GM12878 (cell line): Measurements from ENCODE around the gene RPL27A. TPM values are rescaled to one million over a fixed set of nuclear protein-coding genes. Genes with fewer than 3 reads are reported as not detected.
"Not testable (repeated sequence)": the region's sequence is repeated elsewhere in the genome, so short reads cannot be mapped to it uniquely, and the experiment has no call there.

Experiments
- ATAC-seq: fragments of 200-7000 bp; cut with Tn5 transposase; 3 replicates; pipeline ENCODE4 v1.9.1; 2020; ENCODE audit warnings: mild to moderate bottlenecking, moderate library complexity
- BruUV-seq: library from RNA; stranded (reverse); fragments of 400-500 nt; replicated peaks from 2 replicates; lab custom pipeline; 2021; lab: Mats Ljungman, UMichigan
- CTCF ChIA-PET: fragments of 300-600 bp; sonication (Branson Sonifier 250); formaldehyde crosslinking; extraction: SDS; loops from one replicate; lab custom pipeline; 2021; ENCODE audit warnings: inconsistent platforms; lab: Yijun Ruan, JAX
- POLR2A ChIA-PET: fragments of 350-600 bp; formaldehyde crosslinking; extraction: SDS; loops from one replicate; lab custom pipeline; 2021; ENCODE audit warnings: inconsistent platforms; lab: Charles Lee
- RAD21 ChIA-PET: fragments of 300-600 bp; sonication (Branson Sonifier 250); formaldehyde crosslinking; loops from one replicate; lab custom pipeline; 2023; ENCODE audit warnings: antibody characterized with exemption; ENCODE audit not compliant: unreplicated experiment; lab: Charles Lee
- SMC1A ChIA-PET: fragments of 300-600 bp; sonication (Branson Sonifier 250); formaldehyde crosslinking; loops from one replicate; lab custom pipeline; 2023; ENCODE audit not compliant: unreplicated experiment, uncharacterized antibody; lab: Charles Lee
- DNase-seq: peaks from one replicate; pipeline ENCODE4 v3.0.0-alpha.2; 2011; ENCODE audit warnings: low read depth, low spot score
- FAIRE-seq: peaks from 3 replicates; lab custom pipeline; 2011; peaks lifted over from hg19 to GRCh38; lab: Jason Lieb, UNC
- H2AFZ ChIP-seq: 2 replicates; pipeline ENCODE4 v1.6.0; 2011; ENCODE audit warnings: low read depth, low read length, control low read depth; ENCODE audit not compliant: control insufficient read depth
- H3K27ac ChIP-seq: 2 replicates; pipeline ENCODE4 v1.5.1; 2011; ENCODE audit warnings: control low read depth; ENCODE audit not compliant: control insufficient read depth, insufficient read depth
- H3K27me3 ChIP-seq, 2 experiments: replicated peaks in 1 of 2; 2 replicates each; pipeline versions ENCODE4 v1.6.0 to v1.6.1; 2011; ENCODE audit warnings: low read length in 1 of 2; ENCODE audit not compliant: control insufficient read depth in 2 of 2, insufficient read depth in 2 of 2
- H3K36me3 ChIP-seq, 2 experiments: 2 replicates each; pipeline ENCODE4 v1.5.1; 2011; ENCODE audit warnings: low read length in 1 of 2; ENCODE audit not compliant: control insufficient read depth in 2 of 2, insufficient read depth in 2 of 2
- H3K4me1 ChIP-seq: 2 replicates; pipeline ENCODE4 v1.6.1; 2011; ENCODE audit warnings: mild to moderate bottlenecking, low read length, moderate library complexity, mixed read lengths; ENCODE audit not compliant: control insufficient read depth, insufficient read depth
- H3K4me2 ChIP-seq: 2 replicates; pipeline ENCODE4 v1.6.0; 2011; ENCODE audit warnings: control low read depth; ENCODE audit not compliant: control insufficient read depth, insufficient read depth
- H3K4me3 ChIP-seq: fragments of 200-600 bp; sonication (generic); 2 replicates; pipeline ENCODE4 v1.5.1; 2016
- H3K79me2 ChIP-seq: 2 replicates; pipeline ENCODE4 v1.6.0; 2011; ENCODE audit warnings: low read length; ENCODE audit not compliant: control insufficient read depth, insufficient read depth
- H3K9ac ChIP-seq: 2 replicates; pipeline ENCODE4 v1.8.0; 2011; ENCODE audit warnings: low read length, control low read depth, mixed read lengths; ENCODE audit not compliant: control insufficient read depth, insufficient read depth
- H3K9me3 ChIP-seq: replicated peaks from 3 replicates; pipeline ENCODE4 v1.5.1; 2011; ENCODE audit warnings: mild to moderate bottlenecking, low read length; ENCODE audit not compliant: control insufficient read depth, insufficient read depth
- H4K20me1 ChIP-seq: 2 replicates; pipeline ENCODE4 v1.6.0; 2011; ENCODE audit not compliant: control insufficient read depth, insufficient read depth
- CREB1 ChIP-seq: IDR thresholded peaks from 2 replicates; pipeline ENCODE4 v1.6.1; 2012; ENCODE audit warnings: low read depth, mild to moderate bottlenecking, inconsistent platforms
- EED ChIP-seq: sonication (generic); IDR thresholded peaks from 2 replicates; pipeline ENCODE4 v1.6.1; 2016; ENCODE audit warnings: antibody characterized with exemption, low read depth
- EP300 ChIP-seq, 2 experiments: fragments of 150-350 bp in 1 of 2; IDR thresholded peaks; 2 replicates each; pipeline ENCODE4 v1.6.1; 2011 to 2012; ENCODE audit warnings: low read depth in 2 of 2, low read length in 2 of 2, borderline replicate concordance in 1 of 2, improper control_type of control experiment in 1 of 2, inconsistent platforms in 1 of 2; ENCODE audit not compliant: control insufficient read depth in 1 of 2
- MEF2B ChIP-seq: fragments of 450-650 bp; IDR thresholded peaks from 2 replicates; pipeline ENCODE4 v1.6.1; 2018; ENCODE audit warnings: mild to moderate bottlenecking, moderate library complexity; ENCODE audit not compliant: partially characterized antibody, poor library complexity, severe bottlenecking
- NFIC ChIP-seq: IDR thresholded peaks from 2 replicates; pipeline ENCODE4 v1.6.1; 2012; ENCODE audit warnings: low read depth, mild to moderate bottlenecking, inconsistent platforms, low read length, moderate library complexity
- PAX5 ChIP-seq: IDR thresholded peaks from 2 replicates; pipeline ENCODE4 v1.6.1; 2011; ENCODE audit warnings: low read depth, low read length, borderline replicate concordance
- RFX5 ChIP-seq: IDR thresholded peaks from 2 replicates; pipeline ENCODE4 v1.6.1; 2011; ENCODE audit warnings: low read depth, low read length, improper control_type of control experiment
- STAT1 ChIP-seq: fragments of 450-650 bp; conservative IDR thresholded peaks from 2 replicates; pipeline ENCODE4 v1.6.1; 2014; ENCODE audit warnings: antibody characterized with exemption, mild to moderate bottlenecking
- WGBS: methylation state at CpG from one replicate; pipeline ENCODE4 v1.1.6; 2016; ENCODE audit warnings: low lambda C conversion rate; ENCODE audit not compliant: insufficient replicate concordance, insufficient coverage; ENCODE audit errors: missing lambda C conversion rate; 5-methylcytosine and 5-hydroxymethylcytosine counted together
- in situ Hi-C: fragments of 300-500 bp; cut with MboI; formaldehyde crosslinking; loops from 9 replicates; pipeline ENCODE4 v1.14.3; 2018; ENCODE audit warnings: mixed read lengths
- intact Hi-C: fragments of 100-400 bp; cut with micrococcal nuclease; formaldehyde crosslinking; loops from one replicate; pipeline ENCODE4 v1.14.2; 2022; ENCODE audit not compliant: unreplicated experiment
- polyA plus RNA-seq, 11 experiments: library from polyadenylated mRNA; depleted of rRNA in 4 of 11; unstranded in 6 of 11; stranded (reverse) in 5 of 11; fragments of >200 nt; fragmentation: Nextera tagmentation in 4 of 11; fragmentation: Illumina TruSeq in 1 of 11; extraction: Ambion mirVana in 4 of 11; extraction: Trizol in 1 of 11; gene quantifications; 1 replicate in 1 of 11; 2 replicates in 10 of 11; pipeline versions ENCODE4 v1.2.1 to v1.2.3, GENCODE V29; 2011 to 2016; ENCODE audit warnings: inconsistent platforms in 2 of 11, missing spikeins in 2 of 11, low read depth in 1 of 11
- total RNA-seq, 4 experiments: library from RNA; depleted of rRNA in 3 of 4; stranded (reverse); fragments of >200 nt in 3 of 4; fragmentation: Illumina TruSeq in 1 of 4; extraction: Trizol in 1 of 4; gene quantifications; 2 replicates each; pipeline versions ENCODE4 v1.2.1 to v1.2.3, GENCODE V29; 2013 to 2021

RPL27A gene
- total and polyA plus RNA-seq, 10 of the 15 experiments (the other 5 are each of a cell fraction or from before 2014, with no cell fraction given): 978 to 4,776 (median 1,959) TPM

DNA sequence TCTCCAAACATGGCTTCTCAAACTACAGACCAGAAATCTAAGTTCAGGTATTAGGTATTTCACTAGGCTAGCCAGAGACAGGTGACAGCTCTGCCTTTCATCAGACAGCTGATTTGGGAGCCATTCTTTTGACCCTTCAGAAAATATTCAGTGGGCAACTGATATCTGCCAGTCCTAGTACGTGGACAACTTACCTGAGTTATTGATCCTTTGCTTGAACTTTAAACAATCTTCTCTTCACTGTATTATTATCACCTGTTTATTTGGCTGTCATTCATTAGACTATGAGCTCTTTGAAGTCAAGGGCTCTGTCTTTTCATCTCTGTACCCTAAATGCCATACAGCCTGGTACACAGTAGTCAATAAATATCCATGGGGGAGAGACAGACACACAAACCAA lies 17.4 kb upstream of the RPL27A start:
- Histone ChIP-seq H3K4me1 (no peaks in the 10 kb centered on the region), H3K36me3 (peaks cover 0 to 8% of the 10 kb centered on the region in 2 experiments; a peak in 2 of 4 replicates), H3K27ac (no peak overlapping the region), H3K27me3 (no peaks in the 10 kb centered on the region), H3K79me2 (no peaks in the 10 kb centered on the region), H2AFZ (no peak overlapping the region), H4K20me1 (no peaks in the 10 kb centered on the region), H3K4me3 (no peak overlapping the region), H3K4me2 (no peak overlapping the region), H3K9me3 (no peaks in the 10 kb centered on the region), H3K9ac (no peak overlapping the region)
- TF ChIP-seq STAT1 (no peak), NFIC (no peak), MEF2B (no peak), EP300 (IDR thresholded peaks at IDR 0.05; ENCODE audit: borderline replicate concordance in 1 of 2, control insufficient read depth in 1 of 2, low read depth in 2 of 2, low read length in 2 of 2) (no peak), CREB1 (no peak), EED (no peak), RFX5 (no peak), PAX5 (no peak)
- in situ Hi-C loops (no loop called here), intact Hi-C loops (no loop called here)
- ChIA-PET POLR2A (interaction anchor here (0.9 kb wide), 1 partner anchor 162 kb away, joined by 3 read pairs; no protein-coding TSS in a partner anchor), SMC1A (no interaction called here), CTCF (no interaction called here), RAD21 (no interaction called here)
- BruUV-seq: no TSS peak
- DNase-seq: no peak
- no peak for ATAC-seq
- no peak for FAIRE-seq
- 100% methylated on average over 1 of the region's 1 CpG for WGBS

DNA sequence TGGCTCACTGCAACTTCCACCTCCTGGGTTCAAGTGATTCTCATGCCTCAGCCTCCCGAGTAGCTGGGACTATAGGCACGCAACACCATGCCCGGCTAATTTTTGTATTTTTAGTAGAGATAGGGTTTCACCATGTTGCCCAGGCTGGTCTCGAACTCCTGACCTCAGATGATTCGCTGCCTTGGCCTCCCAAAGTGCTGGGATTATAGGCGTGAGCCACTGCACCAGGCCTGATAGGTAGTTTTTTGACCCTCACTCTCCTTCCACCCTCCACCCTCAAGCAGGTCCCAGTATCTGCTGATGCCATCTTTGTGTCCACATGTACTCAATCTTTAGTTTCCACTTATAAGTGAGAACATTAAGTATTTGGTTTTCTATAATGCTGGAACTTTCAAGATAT lies 12.5 kb upstream of the RPL27A start:
- H3K27me3 ChIP-seq, SMC1A ChIA-PET, ATAC-seq, H4K20me1 ChIP-seq, POLR2A ChIA-PET, H3K27ac ChIP-seq, H3K4me2 ChIP-seq, H2AFZ ChIP-seq, DNase-seq, H3K4me1 ChIP-seq, CTCF ChIA-PET, H3K4me3 ChIP-seq, H3K9me3 ChIP-seq, intact Hi-C loops, in situ Hi-C loops, BruUV-seq, H3K9ac ChIP-seq, H3K79me2 ChIP-seq, FAIRE-seq, RAD21 ChIA-PET: not testable (repeated sequence)
- 97% methylated on average over 6 of the region's 6 CpGs for WGBS
- peaks cover 5 to 15% of the 10 kb centered on the region in 2 experiments; a peak in 3 of 4 replicates for H3K36me3 ChIP-seq
